H1 (cell line): ENCODE measurements around the gene OR4C11. TPM values are rescaled to one million over a fixed set of nuclear protein-coding genes. Genes with fewer than 3 reads are reported as not detected.

ENCODE experiments used
- polyA plus RNA-seq, 7 experiments: library from polyadenylated mRNA; depleted of rRNA in 3 of 7; stranded (reverse) in 5 of 7; unstranded in 2 of 7; fragments of >200 nt in 5 of 7; fragments of 200-250 nt in 2 of 7; gene quantifications; 1 replicate in 5 of 7; 2 replicates in 1 of 7; 4 replicates in 1 of 7; pipeline versions ENCODE4 v1.2.1 to v1.2.3, GENCODE V29; 2011 to 2013; ENCODE audit warnings: missing spikeins in 2 of 7, mixed read lengths in 2 of 7
- total RNA-seq: library from RNA; stranded (reverse); fragmentation: NEBNext Ultra II Directional; extraction: Animal tissue kit (Norgen Biotek cat#: 25700); gene quantifications from 2 replicates; pipeline ENCODE4 v1.2.1, GENCODE V29; 2021

OR4C11 gene
- total and polyA plus RNA-seq, 2 of the 8 experiments (the other 6 are each of a cell fraction or from before 2014, with no cell fraction given), result not detected

Other genes with a start within 250 kb of the OR4C11 start
- gene OR4A15, start 239.7 kb downstream of the OR4C11 start, total RNA-seq, result not detected in 2 replicates
- gene OR4A15, start 239.7 kb downstream of the OR4C11 start, polyA plus RNA-seq (2011; rRNA removed), result not detected in 2 replicates
- not detected in 2 replicates for gene OR4C15, start 53.2 kb downstream of the OR4C11 start, total RNA-seq
- gene OR4C15, start 53.2 kb downstream of the OR4C11 start, polyA plus RNA-seq (2011; rRNA removed), result not detected in 2 replicates
- gene OR4C16, start 35.5 kb downstream of the OR4C11 start, total RNA-seq, result not detected in 2 replicates
- not detected in 2 replicates for gene OR4C16, start 35.5 kb downstream of the OR4C11 start, polyA plus RNA-seq (2011; rRNA removed)
- not detected in 2 replicates for gene OR4P4, start 27.5 kb upstream of the OR4C11 start, total RNA-seq
- not detected in 2 replicates for gene OR4P4, start 27.5 kb upstream of the OR4C11 start, polyA plus RNA-seq (2011; rRNA removed)
- not detected in 2 replicates for gene OR4S2, start 40.7 kb upstream of the OR4C11 start, total RNA-seq
- not detected in 2 replicates for gene OR4S2, start 40.7 kb upstream of the OR4C11 start, polyA plus RNA-seq (2011; rRNA removed)
- not detected in 2 replicates for gene OR4C6, start 54.6 kb upstream of the OR4C11 start, total RNA-seq
- not detected in 2 replicates for gene OR4C6, start 54.6 kb upstream of the OR4C11 start, polyA plus RNA-seq (2011; rRNA removed)
- gene OR5D13, start 165.8 kb upstream of the OR4C11 start, total RNA-seq, result not detected in 2 replicates
- gene OR5D13, start 165.8 kb upstream of the OR4C11 start, polyA plus RNA-seq (2011; rRNA removed), result not detected in 2 replicates
- not detected in 2 replicates for gene OR5D14, start 187.9 kb upstream of the OR4C11 start, total RNA-seq
- gene OR5D14, start 187.9 kb upstream of the OR4C11 start, polyA plus RNA-seq (2011; rRNA removed), result not detected in 2 replicates
- not detected in 2 replicates for gene OR5L1, start 203.7 kb upstream of the OR4C11 start, total RNA-seq
- gene OR5L1, start 203.7 kb upstream of the OR4C11 start, polyA plus RNA-seq (2011; rRNA removed), result not detected in 2 replicates
- gene OR5D18, start 212.0 kb upstream of the OR4C11 start, total RNA-seq, result not detected in 2 replicates
- gene OR5D18, start 212.0 kb upstream of the OR4C11 start, polyA plus RNA-seq (2011; rRNA removed), result not detected in 2 replicates
- gene OR5L2, start 219.6 kb upstream of the OR4C11 start, total RNA-seq, result not detected in 2 replicates
- gene OR5L2, start 219.6 kb upstream of the OR4C11 start, polyA plus RNA-seq (2011; rRNA removed), result not detected in 2 replicates
- not detected in 2 replicates for gene OR5D16, start 231.1 kb upstream of the OR4C11 start, total RNA-seq
- not detected in 2 replicates for gene OR5D16, start 231.1 kb upstream of the OR4C11 start, polyA plus RNA-seq (2011; rRNA removed)